ENCODE results near the gene OIT3. TPM values are rescaled to one million over a fixed set of nuclear protein-coding genes. Genes with fewer than 3 reads are reported as not detected.

OIT3 gene
- total RNA-seq, 4 donors from 2014 or later, result 0.16 to 1.2 (median 0.27) TPM; not detected in 1

DNA sequence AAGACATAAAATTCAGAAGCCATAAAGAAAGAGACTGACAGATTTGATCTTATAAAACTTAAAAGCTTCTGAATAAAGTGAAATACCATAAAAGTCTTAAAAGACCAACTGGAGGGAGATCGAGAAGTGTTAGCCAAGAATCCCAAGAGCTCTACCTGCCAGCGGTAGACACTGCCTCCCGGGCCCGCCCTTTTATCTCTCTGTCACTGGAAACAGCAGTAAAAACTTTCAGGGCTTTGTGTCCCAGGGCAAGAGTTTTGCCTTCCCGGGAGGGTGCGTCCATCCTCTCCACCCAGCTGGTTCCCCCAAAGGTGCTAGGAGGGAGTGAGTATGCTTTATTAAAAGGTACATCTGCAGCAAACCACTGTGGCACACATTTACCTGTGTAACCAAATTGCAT lies 55.2 kb downstream of the OIT3 start:
- intact Hi-C loops (cut with DNase I; ENCODE audit: low total_unique reads) (no loop called here), in situ Hi-C loops (cut with MboI; ENCODE audit: low pct_ligation_motif_present in 1 of 4, low pct_unique_long_range_greater_than_20kb in 1 of 4, low sequenced_read_pairs in 3 of 4) (no loop called here)
- Histone ChIP-seq H3K4me1 (peaks cover 0 to 5% (median 3%) of the 10 kb centered on the region in 4 donors), H3K4me3 (no peak overlapping the region), H3K36me3 (no peaks in the 10 kb centered on the region), H3K27ac (no peak overlapping the region), H3K9me3 (no peaks in the 10 kb centered on the region), H3K27me3 (no peaks in the 10 kb centered on the region)
- 18 to 42% methylated on average over 5 to 6 of the region's 6 CpGs for WGBS, 2 donors (ENCODE audit: low coverage in 1 of 2)
- peak; percentile 14 for DNase-seq
- TF ChIP-seq, protein P1, sequence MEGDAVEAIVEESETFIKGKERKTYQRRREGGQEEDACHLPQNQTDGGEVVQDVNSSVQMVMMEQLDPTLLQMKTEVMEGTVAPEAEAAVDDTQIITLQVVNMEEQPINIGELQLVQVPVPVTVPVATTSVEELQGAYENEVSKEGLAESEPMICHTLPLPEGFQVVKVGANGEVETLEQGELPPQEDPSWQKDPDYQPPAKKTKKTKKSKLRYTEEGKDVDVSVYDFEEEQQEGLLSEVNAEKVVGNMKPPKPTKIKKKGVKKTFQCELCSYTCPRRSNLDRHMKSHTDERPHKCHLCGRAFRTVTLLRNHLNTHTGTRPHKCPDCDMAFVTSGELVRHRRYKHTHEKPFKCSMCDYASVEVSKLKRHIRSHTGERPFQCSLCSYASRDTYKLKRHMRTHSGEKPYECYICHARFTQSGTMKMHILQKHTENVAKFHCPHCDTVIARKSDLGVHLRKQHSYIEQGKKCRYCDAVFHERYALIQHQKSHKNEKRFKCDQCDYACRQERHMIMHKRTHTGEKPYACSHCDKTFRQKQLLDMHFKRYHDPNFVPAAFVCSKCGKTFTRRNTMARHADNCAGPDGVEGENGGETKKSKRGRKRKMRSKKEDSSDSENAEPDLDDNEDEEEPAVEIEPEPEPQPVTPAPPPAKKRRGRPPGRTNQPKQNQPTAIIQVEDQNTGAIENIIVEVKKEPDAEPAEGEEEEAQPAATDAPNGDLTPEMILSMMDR (IDR thresholded peaks at IDR 0.05), result no peak
- no peak for TF ChIP-seq POLR2A (IDR thresholded peaks at IDR 0.05)
- no peak for TF ChIP-seq EP300 (IDR thresholded peaks at IDR 0.05; ENCODE audit: low read depth)
- TF ChIP-seq POLR2AphosphoS5 (IDR thresholded peaks at IDR 0.05), result no peak

DNA sequence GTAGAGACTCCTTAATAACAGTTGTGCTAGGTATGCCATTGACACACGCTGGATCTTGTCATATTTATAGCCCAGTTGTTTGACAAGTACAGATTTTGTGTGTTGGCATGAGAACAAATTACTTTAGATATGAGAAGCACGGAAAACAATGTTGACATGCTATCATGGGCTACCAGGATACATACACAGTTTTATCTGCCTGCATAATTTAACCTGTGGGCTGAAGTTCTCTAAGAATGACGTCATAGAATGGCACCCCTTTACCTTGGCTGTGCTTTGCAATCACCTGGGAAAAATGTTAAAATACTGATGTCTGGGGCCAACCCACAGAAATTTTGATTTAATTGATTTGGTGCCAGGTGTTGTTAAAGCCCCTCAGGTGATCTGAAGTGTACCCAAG lies 58.2 kb downstream of the OIT3 start:
- Histone ChIP-seq H3K27me3 (no peaks in the 10 kb centered on the region), H3K27ac (no peak overlapping the region), H3K9me3 (no peaks in the 10 kb centered on the region), H3K4me3 (no peak overlapping the region), H3K36me3 (no peaks in the 10 kb centered on the region), H3K4me1 (peaks cover 0 to 15% (median 6%) of the 10 kb centered on the region in 4 donors)
- intact Hi-C loops (cut with DNase I; ENCODE audit: low total_unique reads), result no loop called here
- in situ Hi-C loops (cut with MboI; ENCODE audit: low pct_ligation_motif_present in 1 of 4, low pct_unique_long_range_greater_than_20kb in 1 of 4, low sequenced_read_pairs in 3 of 4), result no loop called here
- 29 to 50% methylated on average over 1 to 3 of the region's 3 CpGs for WGBS, 2 donors (ENCODE audit: low coverage in 1 of 2)
- TF ChIP-seq, protein P1 (IDR thresholded peaks at IDR 0.05), result no peak
- TF ChIP-seq POLR2AphosphoS5 (IDR thresholded peaks at IDR 0.05), result no peak
- no peak for TF ChIP-seq EP300 (IDR thresholded peaks at IDR 0.05; ENCODE audit: low read depth)
- no peak for TF ChIP-seq POLR2A (IDR thresholded peaks at IDR 0.05)
- DNase-seq, result no peak

DNA sequence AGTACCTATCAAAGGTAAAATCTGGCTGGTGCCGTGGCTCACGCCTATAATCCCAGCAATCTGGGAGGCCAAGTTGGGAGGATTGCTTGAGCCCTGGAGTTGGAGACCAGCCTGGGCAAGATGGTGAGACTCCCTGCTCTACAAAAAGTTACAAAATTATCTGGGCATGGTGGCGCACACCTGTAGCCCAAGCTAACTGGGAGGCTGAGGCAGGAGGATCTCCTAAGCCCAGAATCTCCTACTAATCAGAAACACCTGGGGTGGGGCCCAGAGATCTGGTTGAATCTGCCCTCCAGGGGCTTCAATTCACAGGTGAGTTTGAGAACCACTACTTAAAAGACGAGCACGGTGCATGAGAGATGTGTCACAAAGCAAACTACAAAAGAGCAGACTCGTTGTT lies 58.6 kb downstream of the OIT3 start:
- Histone ChIP-seq H3K27me3 (no peaks in the 10 kb centered on the region), H3K4me1 (peaks cover 0 to 15% (median 6%) of the 10 kb centered on the region in 4 donors), H3K36me3 (no peaks in the 10 kb centered on the region), H3K4me3 (no peak overlapping the region), H3K27ac (no peak overlapping the region), H3K9me3 (no peaks in the 10 kb centered on the region)
- DNase-seq, result no peak
- TF ChIP-seq EP300 (IDR thresholded peaks at IDR 0.05; ENCODE audit: low read depth) (no peak), POLR2AphosphoS5 (IDR thresholded peaks at IDR 0.05) (no peak), POLR2A (IDR thresholded peaks at IDR 0.05) (no peak)
- TF ChIP-seq, protein P1 (IDR thresholded peaks at IDR 0.05), result no peak
- WGBS, 2 donors (ENCODE audit: low coverage in 1 of 2), result 82% methylated on average over 6 of the region's 6 CpGs; no CpG with 5 or more reads in 1 of the 2 donors
- in situ Hi-C loops (cut with MboI; ENCODE audit: low pct_ligation_motif_present in 1 of 4, low pct_unique_long_range_greater_than_20kb in 1 of 4, low sequenced_read_pairs in 3 of 4) (no loop called here), intact Hi-C loops (cut with DNase I; ENCODE audit: low total_unique reads) (no loop called here)

DNA sequence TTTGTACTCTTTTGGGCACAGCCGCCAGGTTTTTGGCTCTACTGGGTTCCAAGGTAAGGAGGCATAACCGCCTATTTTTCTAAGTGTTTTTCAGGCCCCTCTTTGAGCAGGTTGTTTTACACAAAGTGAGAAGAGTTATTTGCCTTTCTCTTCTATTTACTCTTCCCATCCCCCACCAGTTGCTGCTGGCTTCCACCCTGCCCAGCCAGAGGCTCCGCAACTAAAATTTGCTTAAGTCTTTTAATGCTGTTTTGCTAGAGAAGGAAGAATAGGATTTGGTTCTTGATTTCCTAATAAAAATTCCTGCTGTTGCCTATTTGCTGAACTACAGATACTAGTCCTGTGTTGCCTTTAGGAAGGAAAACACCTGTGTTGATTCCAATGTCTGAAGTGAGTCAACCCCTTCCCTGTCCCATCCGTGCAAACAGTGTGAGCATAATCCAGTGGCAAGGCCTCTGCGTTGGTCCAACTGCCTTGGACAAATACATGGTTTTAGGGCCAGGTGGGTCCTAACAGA lies 59.2 kb downstream of the OIT3 start:
- in situ Hi-C loops (cut with MboI; ENCODE audit: low pct_ligation_motif_present in 1 of 4, low pct_unique_long_range_greater_than_20kb in 1 of 4, low sequenced_read_pairs in 3 of 4), result no loop called here
- no peak for DNase-seq
- Histone ChIP-seq H3K27me3 (no peaks in the 10 kb centered on the region), H3K4me1 (peaks cover 0 to 15% (median 6%) of the 10 kb centered on the region in 4 donors), H3K27ac (no peak overlapping the region), H3K4me3 (no peak overlapping the region), H3K36me3 (no peaks in the 10 kb centered on the region), H3K9me3 (no peaks in the 10 kb centered on the region)
- TF ChIP-seq EP300 (IDR thresholded peaks at IDR 0.05; ENCODE audit: low read depth), result no peak
- TF ChIP-seq, protein P1 (IDR thresholded peaks at IDR 0.05), result no peak
- TF ChIP-seq POLR2AphosphoS5 (IDR thresholded peaks at IDR 0.05), result no peak
- no peak for TF ChIP-seq POLR2A (IDR thresholded peaks at IDR 0.05)
- intact Hi-C loops (cut with DNase I; ENCODE audit: low total_unique reads), result no loop called here
- WGBS, 2 donors (ENCODE audit: low coverage in 1 of 2), result 73 to 89% methylated on average over 3 to 5 of the region's 5 CpGs
